IMR-90 (cell line): Measurements from ENCODE around the gene HMG20A.

Source experiments
- CEBPB ChIP-seq: IDR thresholded peaks from 2 replicates; pipeline ENCODE4 v1.6.1; 2012; ENCODE audit warnings: low read depth, low read length, improper control_type of control experiment
- CHD1 ChIP-seq: IDR thresholded peaks from 2 replicates; pipeline ENCODE4 v1.6.1; 2012; ENCODE audit warnings: low read depth, low read length, improper control_type of control experiment
- CTCF ChIP-seq: conservative IDR thresholded peaks from 2 replicates; pipeline ENCODE4 v1.5.1; 2012; ENCODE audit warnings: mild to moderate bottlenecking, low read depth, low read length, improper control_type of control experiment
- ELK1 ChIP-seq: fragments of 150-350 bp; IDR thresholded peaks from 2 replicates; pipeline ENCODE4 v1.6.1; 2016; ENCODE audit warnings: low read depth, mild to moderate bottlenecking, low read length, moderate library complexity, borderline replicate concordance
- MXI1 ChIP-seq: IDR thresholded peaks from 2 replicates; pipeline ENCODE4 v1.6.1; 2012; ENCODE audit warnings: low read depth, mild to moderate bottlenecking, low read length, moderate library complexity, borderline replicate concordance
- POLR2A ChIP-seq: IDR thresholded peaks from 2 replicates; pipeline ENCODE4 v1.6.1; 2012; ENCODE audit warnings: mild to moderate bottlenecking, low read depth, low read length
- RCOR1 ChIP-seq: IDR thresholded peaks from 2 replicates; pipeline ENCODE4 v1.6.1; 2012; ENCODE audit warnings: mild to moderate bottlenecking, low read length, improper control_type of control experiment; ENCODE audit not compliant: insufficient replicate concordance
- RFX5 ChIP-seq: IDR thresholded peaks from 2 replicates; pipeline ENCODE4 v1.8.0; 2012; ENCODE audit warnings: low read depth, mild to moderate bottlenecking, low read length, moderate library complexity
- USF2 ChIP-seq: fragments of 150-350 bp; IDR thresholded peaks from 2 replicates; pipeline ENCODE4 v1.6.1; 2017; ENCODE audit warnings: mild to moderate bottlenecking, antibody characterized with exemption, low read length, low read depth

GRCh38 chr15:77409259-77410156 is 11.2 kb upstream of the HMG20A start:
- no peak for TF ChIP-seq POLR2A
- TF ChIP-seq CTCF = no peak
- no peak for TF ChIP-seq CEBPB
- no peak for TF ChIP-seq USF2
- no peak for TF ChIP-seq MXI1
- no peak for TF ChIP-seq RFX5
- TF ChIP-seq RCOR1 = no peak
- no peak for TF ChIP-seq CHD1
- no peak for TF ChIP-seq ELK1
